Measurements from ENCODE around the gene COG4.

The COG4 gene

GRCh38 chr16:70478912-70479341 lies 44.4 kb downstream of the COG4 start:
- H3K4me1 ChIP-seq (ENCODE audit: control insufficient read depth in 1 of 2, insufficient read depth in 1 of 2, low read depth in 1 of 2, low read length in 1 of 2): no peaks in the 10 kb centered on the region
- H3K36me3 ChIP-seq: peaks cover 88% of the 10 kb centered on the region
- TF ChIP-seq CTCF (IDR thresholded peaks at IDR 0.05): no peak
- no peaks in the 10 kb centered on the region for H3K27me3 ChIP-seq
- H3K4me3 ChIP-seq (ENCODE audit: low read depth in 1 of 2, low read length in 1 of 2): no peak overlapping the region
- H3K9me3 ChIP-seq: no peaks in the 10 kb centered on the region
- no peak overlapping the region for H3K27ac ChIP-seq

- Histone ChIP-seq H3K4me1 (ENCODE audit: control insufficient read depth in 1 of 2, insufficient read depth in 1 of 2, low read depth in 1 of 2, low read length in 1 of 2) (no peaks in the 10 kb centered on the region), H3K27ac (no peak overlapping the region), H3K27me3 (no peaks in the 10 kb centered on the region), H3K9me3 (no peaks in the 10 kb centered on the region), H3K4me3 (ENCODE audit: low read depth in 1 of 2, low read length in 1 of 2) (no peak overlapping the region), H3K36me3 (peaks cover 88% of the 10 kb centered on the region)
- TF ChIP-seq CTCF (IDR thresholded peaks at IDR 0.05): no peak
Measured at GRCh38 chr16:70478169-70478568, 45.2 kb downstream of the COG4 start.

- no peaks in the 10 kb centered on the region for H3K9me3 ChIP-seq
- H3K4me3 ChIP-seq (ENCODE audit: low read depth in 1 of 2, low read length in 1 of 2): no peak overlapping the region
- TF ChIP-seq CTCF (IDR thresholded peaks at IDR 0.05): no peak
- H3K36me3 ChIP-seq: peaks cover 83% of the 10 kb centered on the region
- no peak overlapping the region for H3K27ac ChIP-seq
- H3K27me3 ChIP-seq: no peaks in the 10 kb centered on the region
- H3K4me1 ChIP-seq (ENCODE audit: control insufficient read depth in 1 of 2, insufficient read depth in 1 of 2, low read depth in 1 of 2, low read length in 1 of 2): no peaks in the 10 kb centered on the region
Measured at GRCh38 chr16:70476272-70477020, 46.9 kb downstream of the COG4 start.

- H3K27ac ChIP-seq: no peak overlapping the region
- no peaks in the 10 kb centered on the region for H3K9me3 ChIP-seq
- no peak for TF ChIP-seq CTCF (IDR thresholded peaks at IDR 0.05)
- no peaks in the 10 kb centered on the region for H3K4me1 ChIP-seq (ENCODE audit: control insufficient read depth in 1 of 2, insufficient read depth in 1 of 2, low read depth in 1 of 2, low read length in 1 of 2)
- H3K4me3 ChIP-seq (ENCODE audit: low read depth in 1 of 2, low read length in 1 of 2): no peak overlapping the region
- no peaks in the 10 kb centered on the region for H3K27me3 ChIP-seq
- peaks cover 71% of the 10 kb centered on the region for H3K36me3 ChIP-seq
Measured at GRCh38 chr16:70475054-70475871, 48.1 kb downstream of the COG4 start.

GRCh38 chr16:70474320-70475053 lies 48.9 kb downstream of the COG4 start:
- no peak for TF ChIP-seq CTCF (IDR thresholded peaks at IDR 0.05)
- Histone ChIP-seq H3K4me3 (ENCODE audit: low read depth in 1 of 2, low read length in 1 of 2) (no peak overlapping the region), H3K27me3 (no peaks in the 10 kb centered on the region), H3K9me3 (no peaks in the 10 kb centered on the region), H3K4me1 (ENCODE audit: control insufficient read depth in 1 of 2, insufficient read depth in 1 of 2, low read depth in 1 of 2, low read length in 1 of 2) (no peaks in the 10 kb centered on the region), H3K27ac (no peak overlapping the region), H3K36me3 (peaks cover 63% of the 10 kb centered on the region)

All from neutrophil (primary cell).